OCI-LY7 (cell line): ENCODE data around the gene DPF3. TPM values are rescaled to one million over a fixed set of nuclear protein-coding genes. Genes with fewer than 3 reads are reported as not detected.

ENCODE experiments used
- BruUV-seq: library from RNA; stranded (reverse); fragments of 400-500 nt; replicated peaks from 2 replicates; lab custom pipeline; 2021; lab: Mats Ljungman, UMichigan
- CTCF ChIA-PET: fragments of 300-600 bp; sonication (Branson Sonifier 250); formaldehyde crosslinking; loops from one replicate; lab custom pipeline; 2022; ENCODE audit warnings: antibody characterized with exemption; ENCODE audit not compliant: unreplicated experiment; lab: Charles Lee
- POLR2A ChIA-PET: fragments of 300-600 bp; sonication (Branson Sonifier 250); formaldehyde crosslinking; loops from one replicate; lab custom pipeline; 2022; ENCODE audit warnings: antibody characterized with exemption; lab: Charles Lee
- DNase-seq: peaks from one replicate; pipeline ENCODE4 v3.0.0-alpha.2; 2015; ENCODE audit warnings: low spot score
- H2AFZ ChIP-seq: fragments of 200-600 bp; sonication (generic), shearing (Covaris generic); 2 replicates; pipeline ENCODE4 v1.6.1; 2014; ENCODE audit warnings: mild to moderate bottlenecking, antibody characterized with exemption, low read length, moderate library complexity
- H3K27ac ChIP-seq: fragments of 200-600 bp; sonication (generic); 2 replicates; pipeline ENCODE4 v1.5.1; 2014; ENCODE audit warnings: mixed run types, low read depth, mild to moderate bottlenecking, moderate library complexity, low read length, inconsistent platforms; ENCODE audit not compliant: poor library complexity, severe bottlenecking
- H3K36me3 ChIP-seq: fragments of 200-600 bp; sonication (generic); 2 replicates; pipeline ENCODE4 v1.6.1; 2014; ENCODE audit warnings: mild to moderate bottlenecking, antibody characterized with exemption, low read length, moderate library complexity, mixed read lengths; ENCODE audit not compliant: insufficient read depth
- H3K4me1 ChIP-seq: fragments of 200-600 bp; sonication (generic); 2 replicates; pipeline ENCODE4 v1.5.1; 2014; ENCODE audit warnings: mild to moderate bottlenecking, low read length; ENCODE audit not compliant: insufficient read depth, poor library complexity, severe bottlenecking
- H3K4me2 ChIP-seq: fragments of 200-600 bp; sonication (generic); 2 replicates; pipeline ENCODE4 v1.6.1; 2014; ENCODE audit warnings: mild to moderate bottlenecking, low read length
- H3K4me3 ChIP-seq: fragments of 200-600 bp; sonication (generic); 2 replicates; pipeline ENCODE4 v1.5.1; 2014; ENCODE audit warnings: mild to moderate bottlenecking, low read depth, low read length; ENCODE audit not compliant: poor library complexity, severe bottlenecking
- H3K79me2 ChIP-seq: fragments of 200-600 bp; sonication (generic); 2 replicates; pipeline ENCODE4 v1.6.1; 2016; ENCODE audit warnings: low read depth, mild to moderate bottlenecking, low read length, moderate library complexity, mixed read lengths; ENCODE audit not compliant: insufficient read depth
- H3K9me2 ChIP-seq: fragments of 200-600 bp; sonication (generic); 2 replicates; pipeline ENCODE4 v1.6.1; 2016; ENCODE audit warnings: mild to moderate bottlenecking, low read length, mixed read lengths; ENCODE audit not compliant: insufficient read depth
- H3K9me3 ChIP-seq: fragments of 200-600 bp; sonication (generic); 2 replicates; pipeline ENCODE4 v1.6.1; 2014; ENCODE audit warnings: mild to moderate bottlenecking, mixed run types, low read length, mixed read lengths
- H4K20me1 ChIP-seq: fragments of 200-600 bp; sonication (generic); 2 replicates; pipeline ENCODE4 v1.6.1; 2014; ENCODE audit warnings: mild to moderate bottlenecking, antibody characterized with exemption, low read length, moderate library complexity, mixed read lengths; ENCODE audit not compliant: insufficient read depth
- EZH2phosphoT487 ChIP-seq: fragments of 200-600 bp; sonication (generic); IDR thresholded peaks from 2 replicates; pipeline ENCODE4 v1.6.1; 2018; ENCODE audit warnings: low read depth, borderline replicate concordance, mild to moderate bottlenecking, mixed run types, antibody characterized with exemption, low read length, moderate library complexity, mixed read lengths
- intact Hi-C: fragments of 100-400 bp; cut with micrococcal nuclease; formaldehyde crosslinking; loops from one replicate; pipeline ENCODE4 v1.10.0; 2022; ENCODE audit not compliant: unreplicated experiment
- total RNA-seq, 2 experiments: library from RNA; depleted of rRNA in 1 of 2; stranded (reverse); fragments of >200 nt in 1 of 2; shearing (Covaris generic) in 1 of 2; gene quantifications; 2 replicates each; pipeline ENCODE4 v1.2.3, GENCODE V29; 2014 to 2022
- TF ChIP-seq, protein P1 (sequence below): fragments of 200-600 bp; sonication (generic); conservative IDR thresholded peaks from 2 replicates; pipeline ENCODE4 v1.5.1; 2014; ENCODE audit warnings: mild to moderate bottlenecking, antibody characterized with exemption, low read length, moderate library complexity, mixed read lengths

Gene DPF3
- total RNA-seq, 2 experiments from 2014 or later = 0.42 TPM; not detected in 1

DNA sequence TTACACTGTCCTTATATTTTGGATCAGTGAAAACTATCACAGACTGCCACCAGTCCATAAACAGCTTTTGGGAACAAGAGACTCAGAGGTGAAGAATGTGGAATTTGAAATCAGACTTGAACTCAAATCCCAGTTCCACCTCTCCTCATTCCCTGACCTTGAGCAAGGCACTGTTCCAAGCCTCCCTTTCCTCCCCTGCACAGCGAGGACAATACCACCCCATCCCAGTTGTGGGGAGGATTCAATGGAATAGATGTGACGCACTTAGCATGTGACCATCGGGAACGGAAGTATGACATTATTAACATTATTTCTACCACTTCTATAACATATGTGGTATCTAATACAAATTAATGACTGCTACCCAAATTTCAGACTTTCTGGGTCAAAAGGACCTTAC is 63.5 kb downstream of the DPF3 start:
- Histone ChIP-seq H3K27ac (no peak overlapping the region), H3K4me1 (no peaks in the 10 kb centered on the region), H4K20me1 (no peaks in the 10 kb centered on the region), H3K36me3 (no peaks in the 10 kb centered on the region), H3K4me2 (no peak overlapping the region), H2AFZ (no peak overlapping the region), H3K4me3 (no peak overlapping the region), H3K79me2 (no peaks in the 10 kb centered on the region), H3K9me2 (no peaks in the 10 kb centered on the region), H3K9me3 (no peaks in the 10 kb centered on the region)
- BruUV-seq = no TSS peak
- no peak for DNase-seq
- CTCF ChIA-PET = no interaction called here
- intact Hi-C loops = no loop called here
- TF ChIP-seq, protein P1, sequence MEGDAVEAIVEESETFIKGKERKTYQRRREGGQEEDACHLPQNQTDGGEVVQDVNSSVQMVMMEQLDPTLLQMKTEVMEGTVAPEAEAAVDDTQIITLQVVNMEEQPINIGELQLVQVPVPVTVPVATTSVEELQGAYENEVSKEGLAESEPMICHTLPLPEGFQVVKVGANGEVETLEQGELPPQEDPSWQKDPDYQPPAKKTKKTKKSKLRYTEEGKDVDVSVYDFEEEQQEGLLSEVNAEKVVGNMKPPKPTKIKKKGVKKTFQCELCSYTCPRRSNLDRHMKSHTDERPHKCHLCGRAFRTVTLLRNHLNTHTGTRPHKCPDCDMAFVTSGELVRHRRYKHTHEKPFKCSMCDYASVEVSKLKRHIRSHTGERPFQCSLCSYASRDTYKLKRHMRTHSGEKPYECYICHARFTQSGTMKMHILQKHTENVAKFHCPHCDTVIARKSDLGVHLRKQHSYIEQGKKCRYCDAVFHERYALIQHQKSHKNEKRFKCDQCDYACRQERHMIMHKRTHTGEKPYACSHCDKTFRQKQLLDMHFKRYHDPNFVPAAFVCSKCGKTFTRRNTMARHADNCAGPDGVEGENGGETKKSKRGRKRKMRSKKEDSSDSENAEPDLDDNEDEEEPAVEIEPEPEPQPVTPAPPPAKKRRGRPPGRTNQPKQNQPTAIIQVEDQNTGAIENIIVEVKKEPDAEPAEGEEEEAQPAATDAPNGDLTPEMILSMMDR = no peak
- TF ChIP-seq EZH2phosphoT487 = no peak
- POLR2A ChIA-PET = interaction anchor here (0.6 kb wide), 1 partner anchor 33 kb away, joined by 3 read pairs; no protein-coding TSS in a partner anchor

GRCh38 chr14:72828604-72829003 is 65.3 kb downstream of the DPF3 start:
- no peak overlapping the region for H2AFZ ChIP-seq
- H4K20me1 ChIP-seq = no peaks in the 10 kb centered on the region
- POLR2A ChIA-PET = no interaction called here
- H3K27ac ChIP-seq = no peak overlapping the region
- H3K4me3 ChIP-seq = no peak overlapping the region
- H3K79me2 ChIP-seq = no peaks in the 10 kb centered on the region
- TF ChIP-seq, protein P1 = no peak
- TF ChIP-seq EZH2phosphoT487 = no peak
- BruUV-seq = no TSS peak
- no peaks in the 10 kb centered on the region for H3K4me1 ChIP-seq
- H3K36me3 ChIP-seq = no peaks in the 10 kb centered on the region
- DNase-seq = no peak
- H3K9me2 ChIP-seq = no peaks in the 10 kb centered on the region
- no peak overlapping the region for H3K4me2 ChIP-seq
- no peaks in the 10 kb centered on the region for H3K9me3 ChIP-seq
- intact Hi-C loops = no loop called here
- CTCF ChIA-PET = no interaction called here

GRCh38 chr14:72826039-72826438 is 67.9 kb downstream of the DPF3 start:
- DNase-seq = no peak
- POLR2A ChIA-PET = no interaction called here
- CTCF ChIA-PET = no interaction called here
- Histone ChIP-seq H3K4me1 (no peaks in the 10 kb centered on the region), H3K9me3 (no peaks in the 10 kb centered on the region), H3K27ac (no peak overlapping the region), H3K4me3 (no peak overlapping the region), H3K36me3 (no peaks in the 10 kb centered on the region), H4K20me1 (no peaks in the 10 kb centered on the region), H3K4me2 (no peak overlapping the region), H3K9me2 (no peaks in the 10 kb centered on the region), H3K79me2 (no peaks in the 10 kb centered on the region), H2AFZ (no peak overlapping the region)
- intact Hi-C loops = no loop called here
- TF ChIP-seq EZH2phosphoT487 = no peak
- TF ChIP-seq, protein P1 = no peak
- BruUV-seq = no TSS peak
